Ovary (tissue), 3 donors: ENCODE measurements around the gene ACKR2.

Source experiments
- EP300 ChIP-seq: sonication (generic); formaldehyde crosslinking; IDR thresholded peaks from one replicate; pipeline ENCODE4 v1.6.1; 2017; ENCODE audit warnings: antibody characterized with exemption
- POLR2A ChIP-seq: fragments of 450-650 bp; IDR thresholded peaks from one replicate; pipeline ENCODE4 v1.6.1; 2017; ENCODE audit warnings: antibody characterized with exemption, mild to moderate bottlenecking, moderate library complexity
- TF ChIP-seq, protein P1 (sequence below), 3 donors: fragments of 450-650 bp in 2 of 3; fragments of 200-600 bp in 1 of 3; IDR thresholded peaks; one replicate each; pipeline versions ENCODE4 v1.5.1 to v1.8.0; 2016 to 2022; ENCODE audit warnings: antibody characterized with exemption in 3 of 3, mild to moderate bottlenecking in 1 of 3
- donor health status: DM: no; HTN: no; CAD: no.

DNA sequence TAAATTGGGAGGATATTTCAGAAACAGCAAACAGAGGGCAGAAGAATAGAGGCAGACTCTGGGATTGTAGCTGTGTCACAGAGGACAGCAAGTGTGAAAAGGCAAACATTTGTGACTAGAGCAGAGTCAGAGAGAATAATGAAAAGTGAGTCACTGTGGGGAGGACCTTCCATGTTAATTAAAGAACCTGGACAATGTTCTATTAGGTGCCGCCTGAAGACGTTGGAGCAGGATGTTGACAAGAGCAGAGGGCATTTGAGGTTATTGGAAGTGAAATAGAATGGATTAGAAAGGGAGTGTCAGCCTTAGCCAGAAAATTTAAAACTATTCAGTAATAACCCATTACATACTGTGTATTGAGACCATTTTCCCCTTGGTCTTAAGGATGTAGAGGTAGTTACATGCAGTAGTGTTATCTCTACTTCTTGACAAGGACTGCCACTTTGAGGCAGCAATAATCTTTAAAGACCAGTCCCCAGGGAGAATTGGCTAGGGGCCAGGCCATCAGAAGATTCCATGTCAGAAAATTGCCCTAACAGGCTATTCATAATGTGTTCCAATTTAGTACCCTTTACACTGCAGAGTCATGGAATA is 5.8 kb downstream of the ACKR2 start:
- TF ChIP-seq, protein P1, sequence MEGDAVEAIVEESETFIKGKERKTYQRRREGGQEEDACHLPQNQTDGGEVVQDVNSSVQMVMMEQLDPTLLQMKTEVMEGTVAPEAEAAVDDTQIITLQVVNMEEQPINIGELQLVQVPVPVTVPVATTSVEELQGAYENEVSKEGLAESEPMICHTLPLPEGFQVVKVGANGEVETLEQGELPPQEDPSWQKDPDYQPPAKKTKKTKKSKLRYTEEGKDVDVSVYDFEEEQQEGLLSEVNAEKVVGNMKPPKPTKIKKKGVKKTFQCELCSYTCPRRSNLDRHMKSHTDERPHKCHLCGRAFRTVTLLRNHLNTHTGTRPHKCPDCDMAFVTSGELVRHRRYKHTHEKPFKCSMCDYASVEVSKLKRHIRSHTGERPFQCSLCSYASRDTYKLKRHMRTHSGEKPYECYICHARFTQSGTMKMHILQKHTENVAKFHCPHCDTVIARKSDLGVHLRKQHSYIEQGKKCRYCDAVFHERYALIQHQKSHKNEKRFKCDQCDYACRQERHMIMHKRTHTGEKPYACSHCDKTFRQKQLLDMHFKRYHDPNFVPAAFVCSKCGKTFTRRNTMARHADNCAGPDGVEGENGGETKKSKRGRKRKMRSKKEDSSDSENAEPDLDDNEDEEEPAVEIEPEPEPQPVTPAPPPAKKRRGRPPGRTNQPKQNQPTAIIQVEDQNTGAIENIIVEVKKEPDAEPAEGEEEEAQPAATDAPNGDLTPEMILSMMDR (IDR thresholded peaks at IDR 0.05), result no peak
- no peak for TF ChIP-seq POLR2A
- TF ChIP-seq EP300, result no peak
